Breast epithelium (tissue), 4 donors: Measurements from ENCODE around the gene CPA4. TPM values are rescaled to one million over a fixed set of nuclear protein-coding genes. Genes with fewer than 3 reads are reported as not detected.

Source experiments
- DNase-seq, 2 donors: peaks; one replicate each; pipeline ENCODE4 v3.0.0-alpha.2; 2019; ENCODE audit warnings: low spot score in 2 of 2
- H3K27ac ChIP-seq, 2 donors: fragments of 200-600 bp; sonication (generic) in 1 of 2; one replicate each; pipeline ENCODE4 v1.5.1; 2016 to 2019; ENCODE audit warnings: mild to moderate bottlenecking in 1 of 2
- H3K27me3 ChIP-seq, 2 donors: fragments of 200-600 bp; sonication (generic) in 1 of 2; one replicate each; pipeline versions ENCODE4 v1.5.1 to v1.6.0; 2017 to 2019; ENCODE audit warnings: control low read depth in 1 of 2, mild to moderate bottlenecking in 1 of 2
- H3K36me3 ChIP-seq: fragments of 200-600 bp; one replicate; pipeline ENCODE4 v1.5.1; 2019
- H3K4me1 ChIP-seq, 2 donors: fragments of 200-600 bp; sonication (generic); one replicate each; pipeline ENCODE4 v1.5.1; 2016 to 2019; ENCODE audit warnings: control low read depth in 1 of 2
- H3K4me3 ChIP-seq, 3 donors: fragments of 200-600 bp; sonication (generic); 1 replicate in 2 of 3; 2 replicates in 1 of 3; pipeline ENCODE4 v1.5.1; 2016 to 2019; ENCODE audit warnings: mild to moderate bottlenecking in 3 of 3, moderate library complexity in 2 of 3
- H3K9me3 ChIP-seq, 2 donors: fragments of 200-600 bp; sonication (generic) in 1 of 2; one replicate each; pipeline ENCODE4 v1.5.1; 2016 to 2019; ENCODE audit warnings: control low read depth in 1 of 2
- POLR2A ChIP-seq: fragments of 450-650 bp; IDR thresholded peaks from one replicate; pipeline ENCODE4 v1.6.1; 2016; ENCODE audit warnings: antibody characterized with exemption, mild to moderate bottlenecking, moderate library complexity
- POLR2AphosphoS5 ChIP-seq, 3 donors: sonication (generic); formaldehyde crosslinking; IDR thresholded peaks; one replicate each; pipeline ENCODE4 v1.6.1; 2017; ENCODE audit warnings: antibody characterized with exemption in 3 of 3
- intact Hi-C: fragments of 100-400 bp; cut with DNase I; formaldehyde crosslinking; loops from one replicate; pipeline ENCODE4 v1.15.1; 2023; ENCODE audit warnings: low total_unique reads
- total RNA-seq, 3 donors: library from RNA; depleted of rRNA; stranded (reverse); fragments of >200 nt; gene quantifications; one replicate each; pipeline ENCODE4 v1.1.0, GENCODE V29; 2016
- TF ChIP-seq, protein P1 (sequence below), 3 donors: fragments of 450-650 bp; IDR thresholded peaks; one replicate each; pipeline ENCODE4 v1.5.1; 2016 to 2017; ENCODE audit warnings: antibody characterized with exemption in 3 of 3, mild to moderate bottlenecking in 3 of 3, moderate library complexity in 3 of 3

The CPA4 gene
- total RNA-seq, 3 donors from 2014 or later: 0.98 to 2.0 TPM; not detected in 1

DNA sequence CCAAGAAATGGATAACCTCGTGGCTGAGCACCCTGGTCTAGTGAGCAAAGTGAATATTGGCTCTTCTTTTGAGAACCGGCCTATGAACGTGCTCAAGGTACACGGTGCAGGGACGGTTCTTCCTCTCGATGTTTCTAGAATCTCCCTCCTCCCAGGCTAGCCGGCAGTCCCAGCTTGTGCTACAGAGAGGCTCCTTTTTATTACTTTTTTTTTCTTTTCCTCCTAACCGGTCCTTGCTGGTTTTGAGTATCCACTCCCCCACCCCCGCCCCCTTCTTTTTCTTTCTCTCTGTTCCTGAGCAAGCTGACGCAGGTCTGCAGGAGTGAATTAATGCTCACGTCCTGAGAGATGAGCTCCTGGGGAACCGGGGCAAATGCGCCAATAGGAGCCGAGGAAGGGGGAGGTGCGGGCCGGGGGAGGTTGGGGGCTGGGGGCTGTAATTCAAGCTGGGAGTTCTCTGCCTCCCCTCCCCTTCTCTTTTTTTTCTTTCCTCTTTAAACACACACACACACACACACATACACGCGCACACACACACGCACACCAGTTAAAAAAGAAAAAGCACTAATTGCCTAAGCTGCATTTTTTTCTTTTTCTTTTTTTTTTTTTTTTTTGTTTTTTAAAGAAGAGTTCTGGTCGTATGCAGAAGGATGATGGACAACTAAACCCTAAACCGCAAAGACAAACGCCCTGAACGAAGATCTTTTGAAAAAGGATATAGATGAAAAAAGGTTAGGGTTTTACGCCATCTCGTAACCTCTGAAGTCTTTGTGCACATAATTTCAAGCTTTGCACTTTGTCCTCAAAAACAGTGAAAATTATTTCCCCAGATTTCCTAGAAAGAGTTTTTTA, 19.7 kb upstream of the CPA4 start:
- Histone ChIP-seq H3K9me3 (no peaks in the 10 kb centered on the region), H3K36me3 (no peaks in the 10 kb centered on the region), H3K4me1 (no peaks in the 10 kb centered on the region), H3K4me3 (peak overlapping the region; percentile 11 to 49 (median 32)), H3K27ac (peak overlapping the region; percentile 33 to 48), H3K27me3 (no peaks in the 10 kb centered on the region)
- intact Hi-C loops: no loop called here
- DNase-seq: no peak
- TF ChIP-seq POLR2AphosphoS5 (IDR thresholded peaks at IDR 0.05) (no peak), POLR2A (no peak)
- TF ChIP-seq, protein P1, sequence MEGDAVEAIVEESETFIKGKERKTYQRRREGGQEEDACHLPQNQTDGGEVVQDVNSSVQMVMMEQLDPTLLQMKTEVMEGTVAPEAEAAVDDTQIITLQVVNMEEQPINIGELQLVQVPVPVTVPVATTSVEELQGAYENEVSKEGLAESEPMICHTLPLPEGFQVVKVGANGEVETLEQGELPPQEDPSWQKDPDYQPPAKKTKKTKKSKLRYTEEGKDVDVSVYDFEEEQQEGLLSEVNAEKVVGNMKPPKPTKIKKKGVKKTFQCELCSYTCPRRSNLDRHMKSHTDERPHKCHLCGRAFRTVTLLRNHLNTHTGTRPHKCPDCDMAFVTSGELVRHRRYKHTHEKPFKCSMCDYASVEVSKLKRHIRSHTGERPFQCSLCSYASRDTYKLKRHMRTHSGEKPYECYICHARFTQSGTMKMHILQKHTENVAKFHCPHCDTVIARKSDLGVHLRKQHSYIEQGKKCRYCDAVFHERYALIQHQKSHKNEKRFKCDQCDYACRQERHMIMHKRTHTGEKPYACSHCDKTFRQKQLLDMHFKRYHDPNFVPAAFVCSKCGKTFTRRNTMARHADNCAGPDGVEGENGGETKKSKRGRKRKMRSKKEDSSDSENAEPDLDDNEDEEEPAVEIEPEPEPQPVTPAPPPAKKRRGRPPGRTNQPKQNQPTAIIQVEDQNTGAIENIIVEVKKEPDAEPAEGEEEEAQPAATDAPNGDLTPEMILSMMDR (IDR thresholded peaks at IDR 0.05): no peak

DNA sequence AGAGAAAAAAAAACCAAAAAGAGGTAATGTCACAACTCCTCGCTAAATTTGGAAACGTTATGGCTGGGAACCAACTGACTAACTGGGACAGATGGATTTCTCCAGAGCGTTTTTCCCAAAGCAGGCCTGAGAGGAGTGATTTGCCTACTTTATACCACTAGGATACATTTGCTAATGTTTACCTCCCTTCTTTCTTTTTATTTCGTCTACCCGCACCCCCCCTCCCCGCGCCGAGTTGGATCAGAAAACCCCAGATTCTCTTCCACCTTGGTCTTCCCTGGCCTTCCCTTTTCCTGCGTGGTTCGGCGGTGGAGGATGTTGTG, 19.1 kb upstream of the CPA4 start:
- DNase-seq: no peak
- TF ChIP-seq, protein P1 (IDR thresholded peaks at IDR 0.05): no peak
- no peak for TF ChIP-seq POLR2A
- TF ChIP-seq POLR2AphosphoS5 (IDR thresholded peaks at IDR 0.05): peak in 1 of 3 donors; percentile 45
- H3K9me3 ChIP-seq: no peaks in the 10 kb centered on the region
- H3K4me1 ChIP-seq: no peaks in the 10 kb centered on the region
- H3K27me3 ChIP-seq: no peaks in the 10 kb centered on the region
- peak overlapping the region in 1 of 3 donors; percentile 32 for H3K4me3 ChIP-seq
- no peaks in the 10 kb centered on the region for H3K36me3 ChIP-seq
- intact Hi-C loops: no loop called here
- H3K27ac ChIP-seq: peak overlapping the region in 1 of 2 donors; percentile 53

DNA sequence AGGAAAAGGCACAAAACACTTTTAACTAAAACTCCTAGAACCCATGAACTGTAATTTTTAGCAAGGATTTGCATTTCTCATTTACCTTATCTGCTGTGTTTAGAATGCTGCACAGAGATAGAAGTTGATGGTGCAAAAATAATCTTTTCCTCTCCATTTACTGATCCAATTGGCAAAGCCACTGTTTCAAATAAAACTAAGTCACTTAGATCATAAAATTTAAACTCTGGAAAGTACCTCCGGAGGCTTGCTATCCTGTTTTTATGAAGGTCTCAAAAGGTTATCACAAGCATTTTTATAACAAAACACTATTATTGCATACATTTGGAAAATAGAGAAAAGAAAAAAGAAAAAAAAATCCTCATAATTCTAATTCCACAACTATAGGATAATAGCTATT, 18.7 kb upstream of the CPA4 start:
- Histone ChIP-seq H3K36me3 (no peaks in the 10 kb centered on the region), H3K27ac (peak overlapping the region in 1 of 2 donors; percentile 53), H3K9me3 (no peaks in the 10 kb centered on the region), H3K4me3 (no peak overlapping the region), H3K4me1 (no peaks in the 10 kb centered on the region), H3K27me3 (no peaks in the 10 kb centered on the region)
- DNase-seq: no peak
- intact Hi-C loops: no loop called here
- TF ChIP-seq POLR2A (no peak), POLR2AphosphoS5 (IDR thresholded peaks at IDR 0.05) (no peak)
- TF ChIP-seq, protein P1 (IDR thresholded peaks at IDR 0.05): no peak

DNA sequence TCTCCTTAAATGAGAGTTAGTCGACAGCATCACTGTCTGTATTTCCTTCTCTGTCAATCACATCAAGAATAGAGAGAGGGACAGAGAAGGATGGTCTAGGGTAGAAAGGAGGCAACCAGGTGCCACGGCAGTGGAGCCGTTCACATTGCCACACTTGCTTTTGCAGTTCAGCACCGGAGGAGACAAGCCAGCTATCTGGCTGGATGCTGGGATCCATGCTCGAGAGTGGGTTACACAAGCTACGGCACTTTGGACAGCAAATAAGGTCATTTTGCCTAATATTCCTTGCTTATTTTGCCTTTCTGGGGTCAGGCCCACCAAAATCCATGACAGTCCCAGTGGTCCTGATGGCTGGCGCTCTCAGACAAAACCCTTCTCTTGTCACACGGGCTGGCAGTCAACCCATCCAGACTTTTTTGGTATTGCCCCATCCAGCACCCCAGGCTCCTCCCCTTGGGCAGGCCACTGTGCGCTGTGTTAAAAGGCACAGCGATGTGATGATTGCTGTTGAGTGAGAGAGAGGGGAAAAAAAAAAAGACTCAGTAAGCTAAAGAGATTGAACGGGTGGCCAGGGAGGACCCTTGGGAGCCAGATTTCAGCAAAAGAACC, 17.9 kb upstream of the CPA4 start:
- H3K27me3 ChIP-seq: no peaks in the 10 kb centered on the region
- H3K4me1 ChIP-seq: no peaks in the 10 kb centered on the region
- intact Hi-C loops: no loop called here
- TF ChIP-seq POLR2A (no peak), POLR2AphosphoS5 (IDR thresholded peaks at IDR 0.05) (no peak)
- TF ChIP-seq, protein P1 (IDR thresholded peaks at IDR 0.05): no peak
- H3K4me3 ChIP-seq: no peak overlapping the region
- H3K36me3 ChIP-seq: no peaks in the 10 kb centered on the region
- H3K27ac ChIP-seq: no peak overlapping the region
- no peaks in the 10 kb centered on the region for H3K9me3 ChIP-seq
- DNase-seq: no peak

DNA sequence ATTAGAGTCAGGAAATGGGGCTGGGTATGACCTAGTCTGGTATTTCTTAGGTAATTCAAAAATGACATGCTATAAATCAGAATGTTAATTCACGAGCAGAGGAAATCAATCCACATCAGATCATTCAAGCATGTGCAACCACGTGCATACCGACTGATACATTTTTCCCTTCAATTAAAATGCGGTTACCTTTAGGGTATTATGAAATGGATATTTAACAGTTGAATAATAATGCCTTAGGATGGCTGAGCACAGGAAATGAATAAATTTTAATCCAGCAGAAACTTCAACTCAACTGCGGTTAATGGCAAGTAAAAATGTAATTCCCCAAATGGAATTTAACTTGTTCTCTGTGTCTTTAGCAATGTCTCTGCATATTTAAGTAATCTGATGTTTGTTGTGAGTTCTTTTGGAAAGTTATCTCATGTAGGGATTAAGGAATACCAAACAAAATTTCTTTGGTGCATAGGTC, 17.1 kb upstream of the CPA4 start:
- intact Hi-C loops: no loop called here

More for the DNA sequence above, 17.1 kb upstream of the CPA4 start:
- no peaks in the 10 kb centered on the region for H3K4me1 ChIP-seq
- TF ChIP-seq POLR2AphosphoS5 (IDR thresholded peaks at IDR 0.05): no peak
- H3K9me3 ChIP-seq: no peaks in the 10 kb centered on the region
- H3K27me3 ChIP-seq: no peaks in the 10 kb centered on the region
- H3K36me3 ChIP-seq: no peaks in the 10 kb centered on the region
- no peak overlapping the region for H3K27ac ChIP-seq
- no peak overlapping the region for H3K4me3 ChIP-seq
- no peak for DNase-seq
